GM18511 (cell line): Measurements from ENCODE around the gene LINGO3.

Source experiments
- ATAC-seq: cut with Tn5 transposase; IDR thresholded peaks from one replicate; pipeline ENCODE4 v1.9.1; 2021; ENCODE audit warnings: mild to moderate bottlenecking, moderate library complexity; ENCODE audit not compliant: unreplicated experiment

Gene LINGO3

GRCh38 chr19:2266183-2266993 lies 41.6 kb downstream of the LINGO3 start:
- no peak for ATAC-seq

- ATAC-seq: no peak
Measured at GRCh38 chr19:2261438-2262172, 46.3 kb downstream of the LINGO3 start.

DNA sequence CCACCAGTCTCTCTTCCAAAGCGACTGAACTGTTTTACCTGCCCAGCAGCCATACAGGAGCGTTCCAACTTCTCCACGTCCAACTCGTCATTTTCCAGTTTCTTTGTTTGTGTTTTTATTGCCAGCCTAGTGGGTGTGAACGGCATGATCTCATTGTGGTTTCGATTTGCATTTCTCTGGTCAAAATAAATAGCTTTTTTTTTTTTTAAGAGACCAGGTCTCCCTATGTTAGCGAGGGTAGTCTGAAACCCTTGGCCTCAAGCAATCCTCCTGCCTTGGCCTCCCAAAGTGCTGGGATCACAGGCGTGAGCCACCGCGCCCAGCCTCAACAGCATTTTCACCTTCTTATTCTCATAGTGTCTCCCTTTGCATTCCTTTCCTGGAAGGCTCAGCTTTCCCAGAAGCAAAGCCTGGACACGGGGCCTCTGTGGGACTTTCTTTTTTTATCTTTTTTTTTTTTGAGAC lies 47.6 kb downstream of the LINGO3 start:
- ATAC-seq: no peak

- ATAC-seq: no peak
Measured at GRCh38 chr19:2259336-2259735, 48.6 kb downstream of the LINGO3 start.
